ENCODE data around the gene C1QTNF12. TPM values are rescaled to one million over a fixed set of nuclear protein-coding genes. Genes with fewer than 3 reads are reported as not detected.

The C1QTNF12 gene
- total and polyA plus RNA-seq, 12 donors = 0.42 to 2.3 (median 1.1) TPM; not detected in 1

GRCh38 chr1:1239614-1240347, 6.7 kb downstream of the C1QTNF12 start:
- TF ChIP-seq CTCF (IDR thresholded peaks at IDR 0.05) = no peak
- peaks cover 0 to 24% (median 11%) of the 10 kb centered on the region in 9 donors for H3K4me1 ChIP-seq
- no peaks in the 10 kb centered on the region for H3K9me3 ChIP-seq
- no peak overlapping the region for H3K27ac ChIP-seq
- intact Hi-C loops (cut with DNase I) = loop anchor here in 3 of 10 donors (5.0 to 10.0 kb wide), 2 partner anchors 115 to 117 kb away; no protein-coding TSS in a partner anchor
- H3K4me3 ChIP-seq = no peak overlapping the region
- 32 to 35% methylated on average over 29 to 30 of the region's 30 CpGs for WGBS, 2 donors
- no peak for DNase-seq
- H3K27me3 ChIP-seq = peaks cover 6 to 46% (median 41%) of the 10 kb centered on the region in 7 donors
- peaks cover 0 to 2% (median 0%) of the 10 kb centered on the region in 9 donors for H3K36me3 ChIP-seq
- no peak for ATAC-seq

- no peak for ATAC-seq
- H3K9me3 ChIP-seq = no peaks in the 10 kb centered on the region
- DNase-seq = no peak
- no peak for TF ChIP-seq CTCF (IDR thresholded peaks at IDR 0.05)
- H3K27ac ChIP-seq = no peak overlapping the region
- peaks cover 0 to 8% (median 0%) of the 10 kb centered on the region in 9 donors for H3K36me3 ChIP-seq
- H3K27me3 ChIP-seq = peaks cover 6 to 44% (median 41%) of the 10 kb centered on the region in 7 donors
- H3K4me3 ChIP-seq = no peak overlapping the region
- intact Hi-C loops (cut with DNase I) = loop anchor here in 1 of 10 donors (5.0 kb wide), 1 partner anchor 117 kb away; no protein-coding TSS in a partner anchor
- peaks cover 0 to 24% (median 11%) of the 10 kb centered on the region in 9 donors for H3K4me1 ChIP-seq
- 56 to 61% methylated on average over 15 of the region's 15 CpGs for WGBS, 2 donors
Observed at GRCh38 chr1:1239227-1239613, 7.3 kb downstream of the C1QTNF12 start.

- no peak for TF ChIP-seq CTCF (IDR thresholded peaks at IDR 0.05)
- peaks cover 0 to 12% (median 0%) of the 10 kb centered on the region in 9 donors for H3K36me3 ChIP-seq
- ATAC-seq = no peak
- H3K27me3 ChIP-seq = peaks cover 6 to 44% (median 39%) of the 10 kb centered on the region in 7 donors
- H3K9me3 ChIP-seq = no peaks in the 10 kb centered on the region
- no peak overlapping the region for H3K27ac ChIP-seq
- H3K4me1 ChIP-seq = peaks cover 0 to 27% (median 11%) of the 10 kb centered on the region in 9 donors
- 63 to 68% methylated on average over 19 of the region's 19 CpGs for WGBS, 2 donors
- H3K4me3 ChIP-seq = no peak overlapping the region
- no peak for DNase-seq
- intact Hi-C loops (cut with DNase I) = loop anchor here in 1 of 10 donors (5.0 kb wide), 1 partner anchor 116 kb away; no protein-coding TSS in a partner anchor
Observed at GRCh38 chr1:1238702-1239178, 7.8 kb downstream of the C1QTNF12 start.

- peaks cover 0 to 12% (median 0%) of the 10 kb centered on the region in 9 donors for H3K36me3 ChIP-seq
- no peak overlapping the region for H3K27ac ChIP-seq
- intact Hi-C loops (cut with DNase I) = loop anchor here in 1 of 10 donors (5.0 kb wide), 1 partner anchor 116 kb away; no protein-coding TSS in a partner anchor
- DNase-seq (no peak), ATAC-seq (no peak)
- peaks cover 6 to 44% (median 38%) of the 10 kb centered on the region in 7 donors for H3K27me3 ChIP-seq
- WGBS, 2 donors = 46 to 51% methylated on average over 48 of the region's 48 CpGs
- no peaks in the 10 kb centered on the region for H3K9me3 ChIP-seq
- no peak for TF ChIP-seq CTCF (IDR thresholded peaks at IDR 0.05)
- peaks cover 4 to 34% (median 14%) of the 10 kb centered on the region in 9 donors for H3K4me1 ChIP-seq
- H3K4me3 ChIP-seq = no peak overlapping the region
Observed at GRCh38 chr1:1237874-1238701, 8.4 kb downstream of the C1QTNF12 start.
